Skeletal muscle satellite cell (primary cell): ENCODE data around the gene PELI1.
A peak's percentile ranks its signal among the peaks of the same experiment; 100 is the strongest.
"Not testable (repeated sequence)": the region's sequence is repeated elsewhere in the genome, so short reads cannot be mapped to it uniquely, and the experiment has no call there.

Experiments used
- H3K27me3 ChIP-seq: 2 replicates; pipeline ENCODE4 v1.7.0; 2013; ENCODE audit warnings: low read length; ENCODE audit not compliant: control insufficient read depth, insufficient read depth
- H3K36me3 ChIP-seq: 2 replicates; pipeline ENCODE4 v1.7.0; 2013; ENCODE audit warnings: mild to moderate bottlenecking, control low read depth, low read length; ENCODE audit not compliant: insufficient read depth
- H3K4me1 ChIP-seq: 2 replicates; pipeline ENCODE4 v1.7.0; 2013; ENCODE audit warnings: low read length; ENCODE audit not compliant: control insufficient read depth, insufficient read depth
- H3K4me2 ChIP-seq: 2 replicates; pipeline ENCODE4 v1.7.0; 2013; ENCODE audit warnings: mild to moderate bottlenecking, low read length
- H3K4me3 ChIP-seq: 2 replicates; pipeline ENCODE4 v1.7.0; 2013; ENCODE audit warnings: low read length
- H3K9ac ChIP-seq: 2 replicates; pipeline ENCODE4 v1.7.0; 2013; ENCODE audit warnings: mild to moderate bottlenecking, low read depth, low read length, moderate library complexity
- H3K9me3 ChIP-seq: replicated peaks from 2 replicates; pipeline ENCODE4 v1.7.0; 2013; ENCODE audit warnings: mild to moderate bottlenecking, control low read depth, low read length

The PELI1 gene

DNA sequence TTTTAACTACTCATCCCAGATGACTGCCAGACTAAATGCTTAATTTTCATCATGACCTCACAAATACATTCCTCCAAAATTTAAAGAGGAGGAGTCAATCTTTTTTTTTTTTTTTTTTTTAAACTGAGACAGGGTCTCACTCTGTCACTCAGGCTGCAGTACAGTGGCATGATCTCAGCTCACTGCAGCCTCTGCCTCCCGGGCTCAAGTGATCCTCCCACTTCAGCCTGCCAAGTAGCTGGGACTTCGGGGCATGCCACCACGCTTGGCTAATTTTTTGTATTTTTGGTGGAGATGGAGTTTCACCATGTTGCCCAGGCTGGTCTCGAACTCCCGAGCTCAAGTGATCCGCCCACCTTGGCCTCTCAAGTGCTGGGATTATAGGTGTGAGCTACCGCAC is 41.5 kb downstream of the PELI1 start:
- not testable (repeated sequence) for H3K27me3 ChIP-seq, H3K4me3 ChIP-seq

DNA sequence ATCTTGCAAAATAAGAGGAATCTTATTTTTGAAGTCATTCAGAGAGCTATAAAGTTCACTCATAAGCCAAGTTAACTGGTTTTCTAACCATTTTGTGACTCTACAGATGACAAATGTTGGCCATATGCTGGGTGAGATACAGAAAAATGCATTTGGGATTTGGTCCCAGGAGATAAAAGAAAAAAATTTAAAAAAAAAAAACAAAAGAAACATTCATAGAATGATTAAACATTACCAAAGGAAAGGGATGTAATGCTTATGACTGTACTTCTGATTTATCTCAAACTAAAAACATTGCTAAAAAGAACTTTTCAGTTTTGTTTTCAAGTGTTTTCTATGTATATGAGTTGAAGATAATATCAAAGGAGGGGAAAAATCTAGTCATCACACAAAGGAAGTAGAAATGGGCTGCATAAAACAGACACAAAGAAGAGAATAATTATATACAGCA is 43.1 kb downstream of the PELI1 start:
- no peaks in the 10 kb centered on the region for H3K9me3 ChIP-seq
- peaks cover 4% of the 10 kb centered on the region for H3K36me3 ChIP-seq
- peak overlapping the region; percentile 8 for H3K4me2 ChIP-seq
- no peak overlapping the region for H3K4me3 ChIP-seq
- H3K9ac ChIP-seq: no peak overlapping the region
- H3K4me1 ChIP-seq: peaks cover 9% of the 10 kb centered on the region
- no peaks in the 10 kb centered on the region for H3K27me3 ChIP-seq

More for the DNA sequence above, 41.5 kb downstream of the PELI1 start:
- not testable (repeated sequence) for H3K9me3 ChIP-seq, H3K4me1 ChIP-seq, H3K4me2 ChIP-seq, H3K36me3 ChIP-seq, H3K9ac ChIP-seq

- H3K36me3 ChIP-seq, H3K4me2 ChIP-seq, H3K9ac ChIP-seq, H3K27me3 ChIP-seq, H3K4me3 ChIP-seq, H3K4me1 ChIP-seq, H3K9me3 ChIP-seq: not testable (repeated sequence)
These were observed 43.6 kb downstream of the PELI1 start for GRCh38 chr2:64100584-64100983.

- Histone ChIP-seq H3K4me3 (no peak overlapping the region), H3K36me3 (peaks cover 18% of the 10 kb centered on the region), H3K4me1 (no peaks in the 10 kb centered on the region), H3K4me2 (no peak overlapping the region), H3K9ac (no peak overlapping the region), H3K9me3 (no peaks in the 10 kb centered on the region), H3K27me3 (no peaks in the 10 kb centered on the region)
These were observed 49.4 kb downstream of the PELI1 start for GRCh38 chr2:64094663-64095382.

DNA sequence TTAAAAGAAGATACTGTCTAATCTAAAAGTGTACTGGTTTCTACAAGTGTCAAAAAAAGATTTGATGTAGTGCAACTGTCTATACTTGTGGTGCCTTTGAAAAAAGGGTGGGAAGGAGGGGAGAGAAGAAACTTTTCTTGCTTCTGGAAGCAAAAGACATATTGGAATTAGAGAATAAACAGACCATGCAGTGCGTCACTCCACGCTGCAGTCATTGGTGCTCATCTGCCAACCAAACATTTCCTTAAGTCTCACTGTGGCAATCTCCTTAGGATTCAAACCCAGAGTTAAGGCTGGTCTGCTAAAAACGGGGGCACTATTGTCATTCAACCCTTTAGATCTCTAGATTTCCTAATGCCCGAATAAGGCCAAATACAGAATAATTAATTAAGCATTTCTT is 50.9 kb downstream of the PELI1 start:
- H3K36me3 ChIP-seq: peaks cover 18% of the 10 kb centered on the region
- H3K9ac ChIP-seq: no peak overlapping the region
- no peaks in the 10 kb centered on the region for H3K9me3 ChIP-seq
- H3K27me3 ChIP-seq: no peaks in the 10 kb centered on the region
- H3K4me2 ChIP-seq: no peak overlapping the region
- no peaks in the 10 kb centered on the region for H3K4me1 ChIP-seq
- H3K4me3 ChIP-seq: no peak overlapping the region

- Histone ChIP-seq H3K9me3 (no peaks in the 10 kb centered on the region), H3K9ac (no peak overlapping the region), H3K4me2 (no peak overlapping the region), H3K27me3 (no peaks in the 10 kb centered on the region), H3K36me3 (peaks cover 18% of the 10 kb centered on the region), H3K4me1 (no peaks in the 10 kb centered on the region), H3K4me3 (no peak overlapping the region)
These were observed 51.7 kb downstream of the PELI1 start for GRCh38 chr2:64092502-64092901.

GRCh38 chr2:64090264-64090663 is 54.0 kb downstream of the PELI1 start:
- no peak overlapping the region for H3K9ac ChIP-seq

DNA sequence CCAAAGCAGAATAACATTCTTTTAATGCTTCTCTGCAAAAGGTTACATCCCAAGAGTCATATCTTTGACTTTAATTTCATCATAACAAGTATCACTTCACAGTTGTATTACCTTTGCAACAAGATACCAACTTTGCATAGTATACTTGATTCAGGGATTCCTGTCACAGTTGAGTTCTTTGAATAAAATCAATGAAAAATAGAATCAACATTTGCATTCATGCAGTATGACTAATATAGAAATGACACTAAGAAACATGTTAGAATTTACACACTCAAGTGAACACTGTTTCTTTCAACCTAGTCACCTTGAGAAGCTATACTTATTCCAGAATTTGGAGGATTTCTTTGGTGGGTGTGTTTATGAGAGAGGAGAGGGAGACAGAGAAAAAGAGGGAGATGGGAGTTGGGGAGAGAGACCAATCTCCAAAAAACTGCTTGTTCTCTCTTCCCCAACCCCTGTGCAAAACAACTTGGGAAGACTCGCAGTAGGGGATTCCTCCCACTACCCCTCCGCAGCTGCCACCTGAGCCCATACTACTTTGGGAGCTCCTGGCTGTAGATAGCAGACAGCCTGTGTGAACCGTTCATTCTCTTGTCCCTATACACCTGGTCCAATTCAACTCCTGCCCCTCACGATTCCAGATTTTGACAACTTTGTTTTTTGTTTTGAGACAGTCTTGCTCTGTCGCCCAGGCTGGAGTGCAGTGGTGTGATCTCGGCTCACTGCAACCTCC is 57.7 kb downstream of the PELI1 start:
- Histone ChIP-seq H3K9me3 (no peaks in the 10 kb centered on the region), H3K4me1 (no peaks in the 10 kb centered on the region), H3K9ac (no peak overlapping the region), H3K4me2 (no peak overlapping the region), H3K27me3 (no peaks in the 10 kb centered on the region), H3K36me3 (peaks cover 2% of the 10 kb centered on the region), H3K4me3 (no peak overlapping the region)

More at GRCh38 chr2:64090264-64090663, 54.0 kb downstream of the PELI1 start:
- no peak overlapping the region for H3K4me2 ChIP-seq
- H3K4me3 ChIP-seq: no peak overlapping the region
- no peaks in the 10 kb centered on the region for H3K27me3 ChIP-seq
- H3K4me1 ChIP-seq: no peaks in the 10 kb centered on the region
- H3K36me3 ChIP-seq: peaks cover 9% of the 10 kb centered on the region
- no peaks in the 10 kb centered on the region for H3K9me3 ChIP-seq

DNA sequence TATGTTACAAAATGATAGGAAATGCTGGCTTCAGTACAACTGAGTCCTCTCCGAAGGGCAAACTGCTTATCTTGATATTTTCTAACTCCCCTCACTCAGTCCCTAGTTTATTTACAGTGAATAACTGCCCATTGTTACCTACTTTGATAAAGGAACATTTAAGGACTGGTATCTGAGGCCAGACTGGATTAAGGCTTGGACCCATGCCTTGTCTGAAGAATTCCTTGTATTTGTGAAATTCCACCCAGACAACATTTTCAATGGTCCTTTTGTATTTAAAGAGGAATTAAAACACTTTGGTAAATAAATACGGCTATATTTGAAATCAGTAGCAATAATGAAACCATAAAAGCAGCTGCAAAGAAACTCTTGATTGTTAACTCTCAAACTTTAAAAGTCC is 58.3 kb downstream of the PELI1 start:
- Histone ChIP-seq H3K27me3 (no peaks in the 10 kb centered on the region), H3K4me2 (no peak overlapping the region), H3K4me3 (no peak overlapping the region), H3K9ac (no peak overlapping the region), H3K4me1 (no peaks in the 10 kb centered on the region), H3K9me3 (no peaks in the 10 kb centered on the region), H3K36me3 (no peaks in the 10 kb centered on the region)

DNA sequence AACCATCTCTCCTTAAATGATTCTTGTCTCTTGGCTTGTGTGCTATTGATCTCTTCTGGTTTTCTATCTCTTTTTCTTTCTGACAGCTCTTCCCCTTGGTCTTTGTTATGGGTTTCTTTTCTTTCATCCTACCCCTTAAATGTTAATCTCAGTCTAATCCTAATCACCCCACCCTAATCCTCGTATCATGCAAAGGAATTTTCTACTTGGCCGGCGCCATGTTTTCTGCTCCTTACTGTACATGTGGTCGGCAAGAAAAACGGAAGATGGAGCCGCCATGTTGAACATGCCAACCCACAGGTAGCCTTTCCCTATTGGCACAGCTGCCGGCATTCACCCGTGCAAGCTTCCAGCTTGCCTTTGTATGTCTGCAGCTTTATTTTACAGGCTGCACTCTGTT is 63.2 kb downstream of the PELI1 start:
- H3K27me3 ChIP-seq: no peaks in the 10 kb centered on the region
- H3K4me1 ChIP-seq: no peaks in the 10 kb centered on the region
- no peaks in the 10 kb centered on the region for H3K36me3 ChIP-seq
- no peak overlapping the region for H3K9ac ChIP-seq
- no peak overlapping the region for H3K4me3 ChIP-seq
- H3K4me2 ChIP-seq: no peak overlapping the region
- H3K9me3 ChIP-seq: no peaks in the 10 kb centered on the region

DNA sequence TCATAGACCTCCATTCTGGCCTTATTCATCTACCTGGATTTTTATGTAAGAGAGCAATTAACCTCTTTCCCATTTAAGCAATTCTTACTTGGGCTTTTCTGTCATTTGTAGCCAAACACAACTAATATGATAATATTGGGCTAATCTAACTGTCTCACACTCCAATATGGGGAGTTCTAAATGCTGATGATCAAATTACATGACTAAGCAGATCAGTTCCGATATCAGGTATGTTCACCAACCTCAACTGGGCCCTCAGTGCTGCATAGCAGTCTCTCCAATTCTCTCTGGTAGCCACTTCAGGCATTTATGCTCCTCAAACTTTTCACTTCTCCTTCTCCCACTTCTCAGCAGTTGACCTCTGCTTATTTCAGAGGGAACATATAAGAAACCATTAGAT is 64.0 kb downstream of the PELI1 start:
- Histone ChIP-seq H3K4me2 (no peak overlapping the region), H3K36me3 (no peaks in the 10 kb centered on the region), H3K9ac (no peak overlapping the region), H3K9me3 (no peaks in the 10 kb centered on the region), H3K4me1 (no peaks in the 10 kb centered on the region), H3K27me3 (no peaks in the 10 kb centered on the region), H3K4me3 (no peak overlapping the region)

GRCh38 chr2:64079688-64080087 is 64.5 kb downstream of the PELI1 start:
- not testable (repeated sequence) for H3K9ac ChIP-seq, H3K4me1 ChIP-seq, H3K4me2 ChIP-seq, H3K4me3 ChIP-seq, H3K9me3 ChIP-seq, H3K27me3 ChIP-seq, H3K36me3 ChIP-seq
